GM03348 (cell line): Measurements from ENCODE around the gene PDZD8.
"Not testable (repeated sequence)": the region's sequence is repeated elsewhere in the genome, so short reads cannot be mapped to it uniquely, and the experiment has no call there.

Experiments used
- DNase-seq: peaks from one replicate; pipeline ENCODE4 v3.0.0; 2012; ENCODE audit warnings: low spot score

Gene PDZD8

DNA sequence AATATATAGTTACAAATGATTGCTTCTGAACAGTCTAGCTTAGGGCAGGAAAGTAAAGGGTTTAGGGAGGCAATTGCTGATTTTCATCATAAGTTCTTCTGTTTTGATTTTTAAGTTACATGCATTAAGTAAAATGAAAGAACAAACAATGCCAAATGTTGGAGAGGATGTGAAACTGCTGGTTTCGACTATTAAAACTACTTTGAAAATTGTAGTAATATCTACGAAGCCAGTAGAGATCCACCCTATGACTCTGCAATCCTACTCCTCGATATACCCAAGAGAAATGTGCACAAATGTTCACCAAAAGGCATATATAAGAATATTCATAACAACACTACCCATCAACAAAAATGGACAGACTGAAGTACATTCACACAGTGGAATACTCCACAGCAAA lies 24.3 kb downstream of the PDZD8 start:
- DNase-seq, result no peak

GRCh38 chr10:117348236-117348635 lies 27.0 kb downstream of the PDZD8 start:
- DNase-seq, result no peak

- DNase-seq, result no peak
These were observed 28.7 kb downstream of the PDZD8 start for GRCh38 chr10:117346574-117346973.

- no peak for DNase-seq
These were observed 30.1 kb downstream of the PDZD8 start for GRCh38 chr10:117345143-117345542.

GRCh38 chr10:117342641-117343040 lies 32.6 kb downstream of the PDZD8 start:
- peak; percentile 26 for DNase-seq

DNA sequence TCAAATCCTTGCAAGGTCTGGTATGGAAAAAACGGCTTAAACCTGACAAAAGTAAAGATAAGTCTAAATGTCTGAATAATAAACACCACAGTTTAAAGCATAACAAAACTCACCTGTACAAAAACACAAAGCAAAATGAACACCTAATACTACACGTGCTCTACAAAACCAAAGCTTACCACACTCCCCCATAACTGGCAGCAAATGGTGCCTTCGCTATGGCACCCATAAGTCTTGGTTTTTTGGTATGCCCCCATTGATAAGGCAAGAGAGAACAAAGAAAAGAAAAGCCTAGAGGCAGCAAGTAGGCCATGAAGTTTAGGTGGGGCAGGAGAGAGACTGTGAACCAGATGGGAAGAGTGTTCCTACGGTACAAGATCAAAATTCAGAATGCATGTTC lies 34.2 kb downstream of the PDZD8 start:
- DNase-seq, result no peak

DNA sequence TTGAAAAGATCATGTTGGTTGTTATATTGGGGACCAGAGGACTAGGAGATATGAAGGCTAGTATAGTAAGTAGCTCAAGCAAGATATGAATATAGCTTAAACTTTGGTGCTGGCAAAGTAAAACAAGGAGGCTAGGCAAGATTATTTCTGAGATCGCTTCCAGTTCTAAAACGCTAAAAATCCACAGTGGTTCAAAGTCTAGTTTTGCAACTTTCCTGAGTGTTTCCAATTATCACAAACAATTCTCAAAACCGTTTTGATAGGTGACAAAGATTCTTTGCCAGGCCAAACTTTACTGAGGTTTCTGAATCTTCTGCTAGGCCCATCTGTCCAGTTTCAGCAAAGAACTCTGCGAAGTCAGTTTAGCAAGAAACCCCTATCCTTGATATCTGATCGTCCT lies 35.3 kb downstream of the PDZD8 start:
- DNase-seq, result no peak

- DNase-seq, result peak; percentile 4
These were observed 35.7 kb downstream of the PDZD8 start for GRCh38 chr10:117339578-117339977.

DNA sequence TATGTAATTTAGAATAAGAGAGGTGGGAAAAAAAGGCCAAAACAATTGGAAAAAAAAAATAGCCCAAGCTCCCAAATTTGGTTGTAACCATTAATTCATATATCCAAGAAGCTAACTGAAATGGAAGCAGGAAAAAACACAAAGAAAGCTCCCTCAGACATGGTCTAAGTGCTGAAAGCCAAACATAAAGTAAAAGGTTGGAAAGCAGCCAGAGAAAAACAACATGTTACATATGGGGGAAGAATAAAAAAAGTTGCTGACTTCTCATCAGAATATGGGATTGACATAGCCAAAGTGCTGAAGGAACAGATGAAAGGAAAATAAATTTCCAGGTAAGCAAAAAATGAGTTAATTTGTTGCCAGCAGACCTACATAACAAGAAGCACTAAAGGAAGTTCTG lies 40.3 kb downstream of the PDZD8 start:
- no peak for DNase-seq

- DNase-seq, result no peak
These were observed 41.2 kb downstream of the PDZD8 start for GRCh38 chr10:117334066-117334465.

DNA sequence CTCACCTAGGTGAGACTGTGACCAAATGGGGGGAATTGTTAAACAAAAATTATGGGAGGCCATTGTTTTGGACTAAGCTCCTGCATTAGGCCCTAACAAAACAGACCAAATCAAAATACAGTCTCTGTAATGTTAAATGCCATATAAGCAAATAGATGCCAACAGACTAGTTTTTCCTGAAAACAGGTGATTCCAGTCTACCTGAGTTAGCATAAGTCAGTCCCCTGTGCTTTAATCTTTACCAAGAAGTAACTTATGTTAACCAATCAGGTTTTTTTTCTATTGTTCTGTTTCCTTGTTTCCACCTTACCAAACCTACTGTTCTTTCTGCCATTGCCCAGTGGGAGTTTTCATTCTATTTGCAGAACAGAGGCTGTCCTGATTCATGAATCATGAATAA lies 48.0 kb downstream of the PDZD8 start:
- DNase-seq, result no peak

GRCh38 chr10:117324367-117324766 lies 50.9 kb downstream of the PDZD8 start:
- DNase-seq, result no peak

DNA sequence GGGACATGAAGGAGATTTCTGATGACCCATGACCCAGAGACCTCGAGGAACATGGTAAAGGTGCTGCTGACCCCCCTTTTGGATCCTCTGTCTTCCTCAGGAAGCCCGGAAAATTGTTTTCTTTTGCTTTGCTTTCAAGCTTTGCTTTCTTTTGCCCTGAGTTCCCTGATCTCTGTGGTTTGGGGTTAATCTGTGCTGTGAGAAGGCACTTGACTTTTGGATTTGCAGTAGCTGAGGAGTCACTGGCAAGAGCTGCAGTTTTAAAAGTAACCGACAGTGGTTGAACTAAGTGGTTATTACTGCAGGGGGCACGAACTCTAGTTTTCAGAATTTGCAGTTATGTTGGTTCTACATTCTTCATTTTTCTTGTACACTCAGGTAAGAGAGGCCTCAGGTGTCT lies 53.0 kb downstream of the PDZD8 start:
- no peak for DNase-seq

DNA sequence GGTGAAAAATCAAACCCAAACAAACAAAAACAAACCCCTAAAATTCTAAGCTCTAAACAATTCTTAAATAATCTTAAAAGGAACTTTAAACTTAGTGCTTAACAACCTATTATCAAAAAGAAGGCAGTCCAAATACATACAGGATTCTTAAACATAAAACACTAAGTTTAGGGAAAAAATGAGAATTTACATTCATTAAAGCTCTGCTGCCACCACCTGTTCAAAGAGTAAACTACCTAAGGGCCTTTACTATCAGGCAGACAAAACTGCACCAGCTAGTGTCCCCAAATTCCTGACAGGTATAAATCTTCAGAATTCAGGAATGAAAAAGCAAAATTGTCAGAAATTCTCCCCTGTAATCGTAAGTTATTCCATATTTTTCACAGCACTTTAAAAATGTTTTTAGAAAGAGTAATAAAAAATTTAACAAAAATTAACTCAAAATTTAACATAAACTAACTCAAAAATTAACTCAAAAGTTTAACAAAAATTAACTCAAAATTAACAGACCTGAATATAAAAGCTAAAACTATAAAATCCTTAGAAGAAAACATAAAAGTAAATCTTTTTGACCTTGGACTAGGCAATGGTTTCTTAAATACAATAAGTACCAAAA lies 55.1 kb downstream of the PDZD8 start:
- DNase-seq, result peak; percentile 22

GRCh38 chr10:117318909-117319308 lies 56.3 kb downstream of the PDZD8 start:
- peak; percentile 13 for DNase-seq

- no peak for DNase-seq
These were observed 58.5 kb downstream of the PDZD8 start for GRCh38 chr10:117316701-117317100.

GRCh38 chr10:117313641-117314040 lies 61.6 kb downstream of the PDZD8 start:
- no peak for DNase-seq

DNA sequence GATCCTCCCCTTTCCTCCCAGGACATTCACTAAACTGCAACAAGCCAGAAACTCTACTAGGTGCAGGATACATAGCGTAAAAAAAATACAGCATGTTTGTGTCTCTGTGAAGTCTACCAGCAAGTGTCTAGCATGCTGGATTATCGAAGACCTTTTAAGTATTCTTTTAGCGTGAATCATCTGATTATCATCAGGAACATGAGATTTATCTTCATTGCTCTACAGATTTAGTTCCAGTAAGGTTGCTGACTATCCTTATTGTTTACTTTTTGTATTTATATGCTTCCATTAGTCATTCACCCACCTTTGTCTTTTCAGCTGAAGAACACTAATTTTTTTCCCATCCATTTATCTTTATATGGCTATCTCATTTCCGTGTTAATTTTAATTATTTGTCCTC lies 62.8 kb downstream of the PDZD8 start:
- DNase-seq, result no peak

GRCh38 chr10:117311261-117311660 lies 64.0 kb downstream of the PDZD8 start:
- no peak for DNase-seq

GRCh38 chr10:117306674-117307073 lies 68.6 kb downstream of the PDZD8 start:
- DNase-seq, result no peak

DNA sequence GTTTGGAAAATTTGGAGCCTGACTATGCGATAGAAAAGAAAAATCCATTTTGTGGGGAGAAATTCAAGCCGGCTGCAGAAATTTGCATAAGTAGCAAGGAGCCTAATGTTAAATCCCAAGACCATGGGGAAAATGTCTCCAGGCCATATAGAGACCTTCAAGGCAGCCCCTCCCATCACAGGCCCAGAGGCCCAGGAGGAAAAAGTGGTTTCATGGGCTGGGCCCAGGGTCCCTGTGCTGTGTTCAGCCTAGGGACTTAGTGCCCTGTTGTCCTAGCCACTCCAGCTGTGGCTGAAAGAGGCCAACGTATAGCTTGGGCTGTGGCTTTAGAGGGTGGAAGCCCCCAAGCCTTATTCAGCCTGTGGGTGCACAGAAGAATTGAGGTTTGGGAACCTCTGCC lies 71.8 kb downstream of the PDZD8 start:
- not testable (repeated sequence) for DNase-seq

GRCh38 chr10:117300671-117301070 lies 74.6 kb downstream of the PDZD8 start:
- DNase-seq, result no peak

DNA sequence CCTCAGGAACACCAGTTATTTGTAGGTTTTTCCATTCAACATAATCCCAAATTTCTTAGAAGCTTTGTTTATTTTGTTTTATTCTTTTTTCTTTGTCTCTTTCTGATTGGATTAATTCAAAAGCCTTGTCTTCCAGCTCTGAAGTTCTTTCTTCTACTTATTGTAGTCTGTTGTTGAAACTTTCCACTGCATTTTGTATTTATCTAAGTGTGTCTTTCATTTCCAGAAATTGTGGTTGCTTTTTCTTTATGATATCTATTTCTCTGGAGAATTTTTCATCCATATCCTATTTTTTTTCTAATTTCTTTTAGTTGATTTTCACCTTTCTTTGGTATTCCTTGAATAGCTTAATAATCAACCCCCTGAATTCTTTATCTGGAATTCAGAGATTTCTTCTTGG lies 75.8 kb downstream of the PDZD8 start:
- no peak for DNase-seq

- no peak for DNase-seq
These were observed 77.0 kb downstream of the PDZD8 start for GRCh38 chr10:117298219-117298618.

- DNase-seq, result no peak
These were observed 80.5 kb downstream of the PDZD8 start for GRCh38 chr10:117294735-117295134.
